Measurements from ENCODE around the gene NFIA.

Gene NFIA

DNA sequence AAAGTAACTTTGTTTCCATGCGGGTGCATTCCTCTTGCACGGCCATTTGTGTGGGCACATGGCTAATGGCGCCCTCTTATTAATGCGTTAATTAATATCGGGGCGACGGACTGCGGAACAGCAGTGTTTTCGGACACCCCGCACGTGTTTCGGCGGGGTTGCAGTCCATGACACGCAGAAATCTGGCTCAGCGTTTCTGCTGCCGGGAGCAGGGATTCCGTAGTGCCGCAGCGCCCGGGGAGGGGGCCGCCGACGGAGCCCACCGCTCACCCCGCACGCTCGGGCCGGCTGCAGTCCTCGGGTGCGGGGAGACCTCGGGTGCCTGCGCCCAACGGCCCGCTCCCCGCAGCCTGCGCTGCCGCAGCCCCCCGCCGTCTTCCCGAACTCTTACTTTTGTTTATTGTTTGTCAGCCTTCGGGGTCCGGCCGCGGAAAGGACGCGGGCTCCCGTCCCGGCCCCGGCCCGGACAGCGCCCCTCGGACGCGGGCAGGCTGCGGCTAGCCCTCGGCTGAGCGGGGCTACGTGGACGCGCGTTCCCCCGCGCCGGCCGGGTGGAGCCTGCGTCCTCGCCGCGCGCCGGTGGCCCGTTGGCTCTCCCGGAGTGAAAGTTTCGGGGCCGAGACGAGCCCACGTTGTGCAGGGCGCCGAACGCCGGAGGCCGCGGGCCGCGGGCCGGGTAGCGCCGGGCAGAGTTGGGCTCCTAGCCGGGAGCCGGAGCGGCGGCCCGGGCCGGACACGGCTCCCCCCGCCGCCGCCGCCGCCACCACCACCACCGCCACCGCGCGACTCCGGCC, 849 bp downstream of the NFIA start:
- no peak for DNase-seq (ENCODE audit: low read depth in 2 of 2, low spot score in 1 of 2)

- DNase-seq (ENCODE audit: low read depth in 2 of 2, low spot score in 1 of 2): no peak
Observed at GRCh38 chr1:61083807-61084440, 1.6 kb downstream of the NFIA start.

DNA sequence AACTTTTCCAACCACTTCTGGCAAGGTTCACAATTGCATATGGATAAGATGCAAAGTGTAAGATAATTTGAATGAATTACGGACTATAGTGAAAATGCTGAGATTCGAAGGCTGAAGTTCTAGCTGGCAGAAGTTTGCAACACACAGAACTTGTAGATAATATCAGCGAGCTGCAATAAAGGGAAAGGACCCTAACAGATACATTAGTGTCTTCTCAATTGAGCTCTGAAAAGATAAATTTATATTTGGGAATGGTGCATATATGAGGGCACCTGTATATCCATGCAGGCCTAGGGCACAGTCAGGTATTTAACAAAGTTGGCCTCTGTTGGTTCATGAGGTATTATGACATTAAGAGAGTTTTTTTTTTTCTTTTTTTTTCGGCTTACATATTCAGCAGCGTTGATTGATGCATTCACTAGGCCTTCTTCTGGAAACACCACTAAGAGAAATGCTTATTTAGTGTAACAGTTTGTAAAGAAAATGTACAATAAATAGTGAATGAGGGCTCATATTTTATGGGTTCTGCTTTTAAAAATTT, 2.2 kb downstream of the NFIA start:
- no peak for DNase-seq (ENCODE audit: low read depth in 2 of 2, low spot score in 1 of 2)

DNA sequence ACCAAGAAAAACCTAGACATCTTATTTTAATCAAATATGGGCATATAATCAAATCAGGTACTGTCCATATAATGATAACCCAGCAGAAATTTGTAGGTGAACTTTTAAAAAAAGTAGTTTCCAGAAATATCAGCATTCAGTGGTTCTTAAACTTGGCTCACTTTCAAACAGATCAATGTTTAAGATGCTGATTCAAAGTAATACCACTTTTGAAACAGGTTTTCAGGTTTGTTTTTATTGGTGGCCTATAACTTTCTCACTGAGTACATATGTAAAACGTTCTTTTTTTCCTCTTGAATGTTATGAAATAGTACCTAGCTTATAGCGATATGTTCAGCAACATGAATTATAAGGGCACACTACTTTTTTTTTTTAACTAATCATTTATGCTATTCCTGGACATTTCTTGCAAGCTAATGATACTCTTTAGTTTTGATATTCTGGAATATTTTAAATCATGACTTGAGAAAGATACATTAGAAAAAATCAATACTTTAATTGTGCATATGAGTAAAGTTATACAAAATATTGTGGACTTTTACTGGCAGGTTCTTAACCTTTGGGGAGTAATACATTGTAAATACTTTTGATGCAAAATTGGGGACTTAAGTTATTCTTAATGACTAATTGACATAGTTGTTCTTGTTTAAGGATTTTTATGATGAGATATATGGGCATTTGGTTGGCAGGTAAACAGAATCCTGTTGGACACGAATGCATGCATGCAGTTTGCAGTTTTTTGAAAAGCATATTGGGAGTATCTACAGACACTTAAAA, 3.0 kb downstream of the NFIA start:
- DNase-seq (ENCODE audit: low read depth in 2 of 2, low spot score in 1 of 2): no peak

- DNase-seq (ENCODE audit: low read depth in 2 of 2, low spot score in 1 of 2): no peak
Observed at GRCh38 chr1:61085983-61086644, 3.8 kb downstream of the NFIA start.

DNA sequence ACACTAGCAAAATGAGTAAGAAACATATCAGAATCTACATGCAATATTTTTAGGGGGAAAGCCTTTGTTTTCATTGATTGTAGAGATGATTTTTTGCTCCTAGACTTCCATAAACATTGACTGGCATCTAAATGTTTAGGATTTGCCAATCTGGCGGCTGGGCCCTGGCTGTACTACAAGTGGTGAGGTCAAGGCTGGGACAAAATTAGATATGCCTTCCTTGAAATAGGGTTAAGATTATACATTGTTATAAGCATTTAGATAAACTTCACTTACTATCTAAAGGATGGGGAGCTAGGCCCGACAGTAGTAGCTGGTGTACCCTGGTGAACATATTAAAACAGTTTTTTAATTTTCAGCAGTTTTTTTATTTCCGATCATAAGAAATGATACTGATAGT, 5.2 kb downstream of the NFIA start:
- no peak for DNase-seq (ENCODE audit: low read depth in 2 of 2, low spot score in 1 of 2)

GRCh38 chr1:61088163-61088974, 6.0 kb downstream of the NFIA start:
- no peak for DNase-seq (ENCODE audit: low read depth in 2 of 2, low spot score in 1 of 2)

DNA sequence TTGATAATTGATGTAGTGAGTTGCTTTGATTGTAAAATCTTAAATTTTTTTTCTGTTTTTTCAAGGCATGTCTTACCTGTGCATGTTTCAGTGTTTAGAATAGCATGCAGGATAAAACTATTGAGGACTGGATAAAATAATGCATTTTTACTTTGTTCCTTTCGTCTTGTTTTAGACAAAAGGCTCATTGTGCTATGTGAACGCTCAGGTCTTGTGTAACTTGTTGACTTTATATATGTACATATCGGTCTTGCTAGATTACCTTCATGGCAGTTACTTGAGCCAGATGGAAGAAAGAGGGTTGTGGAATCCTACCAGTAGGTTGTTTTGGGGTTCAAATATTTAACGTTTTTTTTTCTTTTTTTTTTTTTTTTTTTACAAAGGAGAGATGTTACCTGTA, 7.0 kb downstream of the NFIA start:
- DNase-seq (ENCODE audit: low read depth in 2 of 2, low spot score in 1 of 2): no peak

DNA sequence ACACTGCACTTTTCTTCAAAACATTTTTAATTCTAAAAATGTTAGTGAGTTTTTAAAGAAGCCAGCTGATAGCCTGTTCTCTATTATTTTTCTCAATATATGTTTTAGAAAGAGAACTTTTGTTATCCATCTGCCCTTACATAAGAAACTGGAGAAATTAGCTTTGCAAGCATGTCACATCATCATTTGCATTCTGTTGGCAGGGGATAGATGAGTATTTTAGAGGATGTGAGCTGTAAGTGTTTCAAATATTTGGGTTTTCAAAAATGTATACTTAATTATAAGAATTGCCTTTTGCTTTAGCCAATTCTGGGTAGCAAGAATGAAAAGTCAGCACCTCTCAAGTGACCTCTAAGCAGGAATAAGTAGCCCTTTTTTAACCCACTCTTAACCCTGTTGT, 7.4 kb downstream of the NFIA start:
- DNase-seq (ENCODE audit: low read depth in 2 of 2, low spot score in 1 of 2): no peak

GRCh38 chr1:61090546-61091202, 8.3 kb downstream of the NFIA start:
- no peak for DNase-seq (ENCODE audit: low read depth in 2 of 2, low spot score in 1 of 2)

DNA sequence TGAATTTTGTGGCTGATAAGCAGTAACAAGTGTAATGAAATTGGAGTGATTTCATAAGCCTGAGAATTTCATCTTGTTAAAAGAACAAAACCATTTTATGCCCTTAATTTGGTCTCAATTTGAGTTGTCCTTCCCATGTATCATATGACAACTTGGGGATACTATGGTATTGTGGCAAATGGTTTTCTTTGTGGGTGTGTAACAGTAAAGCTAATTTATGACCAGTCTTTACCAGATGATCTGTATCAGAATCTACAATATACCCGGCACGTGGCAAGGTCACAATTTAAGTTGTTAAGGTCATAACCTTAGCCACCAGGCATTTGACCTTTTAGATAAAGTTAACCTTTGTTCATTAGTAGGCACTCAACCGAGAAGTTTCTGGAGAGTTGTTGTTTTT, 9.1 kb downstream of the NFIA start:
- DNase-seq (ENCODE audit: low read depth in 2 of 2, low spot score in 1 of 2): no peak

DNA sequence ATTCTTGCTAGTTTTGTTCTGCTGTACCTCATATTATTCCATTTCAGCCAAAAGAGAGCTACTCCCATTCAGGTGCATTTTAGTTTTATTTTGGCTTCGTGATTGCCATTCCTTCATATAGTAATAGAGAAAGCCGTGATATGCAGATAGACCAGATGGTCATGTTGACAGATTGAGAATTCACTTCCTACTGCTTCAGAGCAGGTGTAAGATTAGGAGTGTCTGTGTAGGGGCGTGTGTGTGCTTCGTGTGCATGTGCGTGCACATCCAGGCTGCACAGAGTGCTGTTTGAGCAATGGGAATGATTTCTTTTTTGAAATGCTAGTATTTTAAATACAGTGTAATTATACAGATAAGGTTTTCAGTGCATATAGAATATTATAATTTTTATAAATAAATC, 10.3 kb downstream of the NFIA start:
- no peak for DNase-seq (ENCODE audit: low read depth in 2 of 2, low spot score in 1 of 2)

GRCh38 chr1:61093525-61094137, 11.3 kb downstream of the NFIA start:
- DNase-seq (ENCODE audit: low read depth in 2 of 2, low spot score in 1 of 2): no peak

- no peak for DNase-seq (ENCODE audit: low read depth in 2 of 2, low spot score in 1 of 2)
Observed at GRCh38 chr1:61094677-61095469, 12.5 kb downstream of the NFIA start.

DNA sequence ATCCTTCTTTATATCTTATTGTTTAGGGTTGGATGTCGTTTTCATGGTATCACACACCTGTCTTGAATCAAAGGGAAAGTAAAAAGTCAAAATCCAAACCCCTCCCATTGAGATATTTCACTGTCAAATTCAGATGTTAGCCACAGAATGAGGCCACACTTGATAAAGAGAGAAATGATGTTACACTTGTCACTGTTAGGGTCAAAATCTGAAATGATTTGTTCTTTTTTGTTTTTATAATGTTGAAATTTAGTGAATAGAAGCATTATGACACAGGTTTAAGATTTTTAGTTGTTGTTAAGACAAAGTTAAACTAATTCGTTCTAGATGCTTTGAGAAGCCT, 13.1 kb downstream of the NFIA start:
- DNase-seq (ENCODE audit: low read depth in 2 of 2, low spot score in 1 of 2): no peak

GRCh38 chr1:61097317-61097716, 15.0 kb downstream of the NFIA start:
- DNase-seq (ENCODE audit: low read depth in 2 of 2, low spot score in 1 of 2): no peak

GRCh38 chr1:61097722-61098121, 15.4 kb downstream of the NFIA start:
- DNase-seq (ENCODE audit: low read depth in 2 of 2, low spot score in 1 of 2): no peak

GRCh38 chr1:61098333-61098732, 16.0 kb downstream of the NFIA start:
- DNase-seq (ENCODE audit: low read depth in 2 of 2, low spot score in 1 of 2): no peak

- DNase-seq (ENCODE audit: low read depth in 2 of 2, low spot score in 1 of 2): no peak
Observed at GRCh38 chr1:61098906-61099437, 16.6 kb downstream of the NFIA start.

All from stimulated activated CD8-positive, alpha-beta memory T cell treated with anti-CD3 and anti-CD28 coated beads, Interleukin-4, amount 100 ng/mL, for 1 hour (primary cell).